Stimulated activated CD8-positive, alpha-beta memory T cell treated with anti-CD3 and anti-CD28 coated beads, Interleukin-15, amount 100 ng/mL, for 1 hour (primary cell): ENCODE results near the gene KRT80.
A peak's percentile ranks its signal among the peaks of the same experiment; 100 is the strongest.

ENCODE experiments used
- DNase-seq: peaks from one replicate; pipeline ENCODE4 v3.0.0-alpha.2; 2020; ENCODE audit warnings: low read depth

Gene KRT80

DNA sequence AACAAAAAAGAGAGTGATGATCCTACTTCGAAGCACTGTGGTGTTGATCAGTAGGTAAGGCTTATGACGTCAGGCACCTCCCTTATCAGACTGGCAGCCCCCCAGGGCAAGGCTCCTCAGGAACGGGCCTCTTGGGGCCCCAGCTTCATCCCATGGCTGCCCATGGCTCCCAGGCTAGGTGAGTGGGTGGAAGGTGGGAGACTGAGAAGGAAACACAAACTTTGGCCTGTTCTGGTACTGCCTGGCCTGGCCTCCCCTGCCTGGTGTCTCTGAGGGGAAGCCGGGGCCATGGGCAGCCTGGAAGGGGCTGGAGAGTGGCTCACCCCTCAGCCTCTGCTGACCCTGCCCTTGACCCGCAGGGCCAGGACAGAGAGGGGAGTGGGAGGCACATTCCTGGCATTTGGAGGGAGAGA is 38.9 kb downstream of the KRT80 start:
- no peak for DNase-seq

DNA sequence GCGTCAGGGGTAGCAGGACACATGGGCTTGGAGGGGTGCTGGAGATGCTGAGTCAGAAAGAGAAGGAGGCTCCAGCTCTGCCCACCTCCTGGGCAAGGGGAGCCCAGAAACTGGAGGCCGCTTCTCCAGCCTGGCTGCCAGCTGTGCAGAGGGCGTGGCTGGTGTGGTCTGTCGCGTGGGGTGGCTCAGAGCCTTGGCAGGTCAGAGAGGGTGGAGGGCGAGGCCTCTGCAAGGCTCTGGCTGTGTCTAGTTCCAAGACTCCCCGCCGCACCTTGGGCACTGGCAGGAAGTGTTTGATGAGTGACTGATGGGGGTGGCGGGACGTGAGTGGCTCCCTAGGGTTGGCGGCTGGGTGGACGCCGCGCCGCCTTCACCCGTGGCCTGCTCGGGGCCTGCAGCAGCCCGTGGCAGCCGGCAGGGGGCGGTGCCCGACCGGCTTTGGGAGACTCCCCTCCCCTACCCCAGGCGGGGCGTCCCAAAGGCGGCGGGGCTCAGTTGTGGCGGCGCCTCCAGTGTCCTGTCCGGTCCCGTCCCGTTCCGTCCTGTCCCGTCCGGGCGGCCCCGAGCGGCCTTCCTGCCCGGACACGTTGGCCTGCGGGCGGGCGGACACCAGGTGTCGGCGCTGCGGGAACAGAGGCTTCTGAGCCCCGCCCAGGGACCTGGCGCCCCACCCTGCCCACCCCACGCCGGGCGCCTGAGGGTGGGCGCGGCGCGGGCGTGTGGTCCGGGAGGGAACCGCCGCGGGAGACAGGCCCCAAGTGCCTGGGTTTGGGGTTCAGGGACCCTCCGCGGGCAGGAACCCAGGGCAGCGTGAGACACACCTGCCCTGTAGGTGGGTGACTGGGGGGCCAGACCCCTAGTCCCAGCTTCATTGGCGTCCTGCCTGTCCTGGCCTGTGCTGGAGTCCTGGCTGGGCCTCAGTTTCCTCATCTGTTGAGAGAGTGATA is 39.7 kb downstream of the KRT80 start:
- peak; percentile 49 for DNase-seq

DNA sequence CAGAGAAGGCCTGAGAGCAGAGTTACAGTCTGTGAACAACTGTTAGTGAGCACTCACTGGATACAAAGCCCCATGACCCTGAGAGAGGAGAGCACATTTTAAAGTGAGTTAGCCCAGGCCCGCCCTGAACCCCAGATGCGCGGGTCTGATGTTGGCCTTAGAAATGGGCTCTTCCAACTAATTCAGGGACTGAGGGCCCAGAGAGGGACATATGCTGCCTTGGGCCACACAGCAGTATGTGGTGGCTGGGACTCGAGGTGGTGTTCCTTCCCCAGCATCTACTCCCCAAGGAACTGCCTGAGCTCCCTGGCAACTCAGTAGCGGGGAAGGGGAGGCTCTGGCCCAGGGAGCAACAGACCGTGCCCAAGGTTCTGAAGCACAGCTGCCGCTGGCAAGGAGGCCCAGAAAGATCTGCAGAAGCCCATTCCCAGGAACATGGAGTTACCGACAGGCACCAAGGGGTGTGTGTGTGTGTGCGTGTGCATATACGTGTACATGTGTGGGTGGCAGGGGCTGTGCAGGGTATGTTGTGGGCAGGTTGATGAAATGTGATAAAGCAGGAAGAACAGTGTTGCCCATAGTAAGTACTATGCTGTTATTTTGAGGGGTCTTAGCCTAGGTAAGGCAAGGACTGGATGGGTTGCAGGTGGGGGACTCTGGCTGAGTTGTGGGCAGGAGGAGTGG is 40.5 kb downstream of the KRT80 start:
- DNase-seq = no peak

DNA sequence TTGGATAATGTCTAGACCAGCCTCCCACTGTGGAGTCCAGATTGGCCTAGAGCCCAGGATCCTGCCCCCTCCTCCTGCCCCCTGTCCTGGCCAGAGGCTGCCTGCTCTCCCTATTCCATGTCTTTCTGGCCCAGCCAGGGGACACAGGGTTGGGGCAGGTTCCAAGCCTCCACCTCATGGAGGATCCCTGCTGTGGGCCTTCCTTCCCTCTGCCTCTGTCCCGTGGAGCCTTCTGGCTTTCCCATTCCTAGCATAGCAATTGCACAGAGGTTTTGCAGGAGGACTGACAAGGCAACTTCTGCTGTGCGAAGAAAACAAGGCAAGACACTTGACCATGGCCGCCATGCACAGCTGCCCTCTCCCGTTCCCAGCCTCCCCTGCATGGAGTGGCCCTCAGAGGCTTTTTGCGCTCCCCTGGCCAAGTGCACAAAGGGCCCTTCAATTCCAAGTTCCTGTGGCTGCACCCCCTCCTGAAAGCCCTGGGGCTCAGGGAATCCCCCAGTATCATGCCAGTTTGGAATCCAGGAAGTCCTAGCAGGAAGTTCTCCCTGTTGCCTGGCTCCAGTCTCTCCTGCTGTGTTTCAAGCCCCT is 42.1 kb downstream of the KRT80 start:
- DNase-seq = no peak

DNA sequence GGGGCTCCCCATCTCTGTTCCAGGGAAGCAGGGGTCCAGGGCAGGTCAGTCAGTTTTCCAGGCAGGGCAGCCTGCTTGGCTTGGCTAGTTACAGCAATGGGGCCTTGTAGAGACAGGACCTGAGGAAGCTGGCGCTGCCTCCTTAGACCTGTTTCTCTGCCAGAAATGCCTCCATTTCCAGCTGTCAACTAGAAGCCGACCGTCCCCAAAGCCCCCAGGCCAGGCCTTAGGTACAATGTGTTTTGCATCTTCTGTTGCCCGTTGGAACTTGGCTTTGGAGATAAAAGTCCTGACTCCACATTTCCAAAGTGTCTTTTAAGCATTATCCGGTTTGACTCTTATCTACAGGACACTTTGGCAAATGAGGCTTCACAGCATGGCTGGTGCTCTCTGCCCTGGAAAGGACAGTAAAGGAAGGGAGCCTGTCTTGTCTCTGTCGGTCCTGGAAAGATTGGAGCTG is 42.6 kb downstream of the KRT80 start:
- no peak for DNase-seq

DNA sequence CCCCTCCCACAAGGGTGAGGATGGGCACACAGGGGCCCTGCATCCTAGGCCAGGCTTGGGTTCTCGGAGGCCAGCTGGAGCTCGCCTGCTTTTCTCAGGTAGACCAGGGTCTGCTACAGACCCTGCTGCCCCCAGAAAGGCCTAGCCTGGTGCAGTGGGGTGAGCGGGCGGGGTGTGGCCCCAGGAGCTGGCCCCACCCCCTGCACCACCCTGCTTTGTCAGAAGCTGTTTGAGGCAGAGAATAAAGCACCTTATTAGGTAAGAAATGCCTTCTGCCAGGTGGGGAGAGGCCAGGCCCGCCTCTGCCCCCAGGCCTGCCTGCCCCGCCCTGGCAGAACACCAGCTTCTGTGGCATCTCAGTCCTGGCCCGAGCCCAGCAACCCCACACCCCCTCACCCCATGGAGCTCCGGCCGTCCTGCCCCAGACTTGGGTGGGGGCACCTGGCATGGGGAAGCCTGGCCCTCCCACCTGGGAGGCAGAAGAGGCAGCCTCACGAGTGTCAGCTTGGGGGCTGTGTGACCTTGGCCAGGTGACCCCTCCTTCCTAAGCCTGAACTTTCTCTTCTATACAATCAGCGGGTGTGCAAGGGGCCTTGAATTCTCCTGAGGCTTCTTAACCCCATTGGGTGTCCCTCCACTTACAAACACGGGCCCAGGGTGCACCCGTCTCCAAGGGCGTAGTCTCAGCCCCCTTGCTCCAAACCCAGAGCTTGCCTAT is 43.2 kb downstream of the KRT80 start:
- DNase-seq = no peak

DNA sequence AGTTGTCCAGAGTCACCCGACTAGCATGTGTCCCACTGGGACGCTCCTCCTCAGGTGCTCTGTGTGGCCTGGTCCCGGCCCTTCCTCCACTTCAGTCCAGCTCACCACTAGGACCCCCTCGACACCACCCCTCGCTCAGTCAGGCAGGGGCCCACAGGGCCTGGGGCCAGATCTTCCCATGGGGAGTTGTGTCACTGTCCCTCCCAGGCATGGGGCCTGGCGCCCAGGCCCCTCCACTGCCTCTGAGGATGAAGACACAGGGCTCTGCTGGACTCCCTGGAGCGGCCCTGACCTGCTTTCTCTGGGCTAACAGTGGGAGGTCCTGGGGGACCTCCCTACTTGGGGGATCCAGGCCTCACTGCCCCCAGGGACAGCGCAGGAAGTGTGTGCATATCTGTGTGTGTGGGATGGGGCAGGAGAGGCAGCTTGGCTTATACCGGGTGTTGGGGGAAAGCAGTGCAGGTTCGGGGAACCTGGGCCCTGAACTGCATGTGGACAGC is 43.8 kb downstream of the KRT80 start:
- DNase-seq = no peak

DNA sequence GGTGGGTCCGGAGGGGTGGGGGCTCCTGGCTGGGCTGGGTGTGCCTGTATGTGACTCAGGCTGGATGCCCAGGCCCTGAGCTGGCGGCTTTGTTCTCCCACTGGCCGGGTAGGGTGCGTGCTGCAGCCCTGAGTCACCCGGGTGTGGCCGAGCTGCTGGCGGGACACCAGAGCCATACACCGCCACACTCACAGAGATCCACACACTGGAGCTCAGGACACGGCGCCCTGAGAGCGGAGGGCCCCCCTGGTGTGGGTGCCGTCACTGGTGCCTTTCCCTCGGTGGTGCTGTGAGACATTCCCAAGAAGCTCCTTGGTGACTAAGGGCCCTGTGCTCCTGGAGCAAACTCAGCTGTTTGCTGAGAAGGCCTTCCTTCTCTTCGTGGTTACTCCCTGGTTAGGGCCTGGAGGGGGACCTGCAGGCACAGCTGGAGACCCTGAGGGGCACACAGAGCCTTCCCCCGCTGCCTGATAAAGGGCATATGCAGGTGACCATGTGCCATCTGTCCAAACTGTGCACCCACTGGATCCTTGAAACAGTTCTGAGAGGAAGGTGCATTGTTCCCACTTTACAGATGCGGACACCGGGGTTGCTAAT is 44.3 kb downstream of the KRT80 start:
- no peak for DNase-seq

DNA sequence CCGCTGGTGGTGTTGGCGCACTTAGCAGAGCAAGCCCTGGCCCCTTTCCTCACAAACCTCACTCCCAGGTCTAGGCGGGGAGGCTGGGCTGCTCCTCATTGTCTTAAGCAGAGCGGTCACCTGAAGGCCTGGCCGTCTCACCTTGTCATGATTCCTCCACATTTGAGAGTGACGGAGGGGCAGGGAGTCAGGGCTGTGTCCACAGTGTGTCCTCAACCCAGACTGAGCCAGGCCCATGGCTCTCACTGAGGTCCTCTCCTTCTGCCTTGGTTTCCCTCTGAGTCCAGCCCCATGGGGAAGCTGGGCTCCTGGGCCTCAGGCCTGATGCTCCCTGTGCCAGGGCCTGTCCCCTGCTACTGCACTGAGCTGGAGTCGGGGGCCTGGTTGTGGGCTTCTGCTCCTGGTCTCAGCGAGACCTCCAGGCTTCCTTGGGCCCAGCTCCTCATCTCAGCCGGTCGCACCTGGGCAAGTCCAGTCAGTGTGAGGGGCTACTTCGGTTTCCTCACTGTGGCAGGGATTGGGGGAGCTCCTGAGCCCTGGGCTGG is 44.9 kb downstream of the KRT80 start:
- no peak for DNase-seq

DNA sequence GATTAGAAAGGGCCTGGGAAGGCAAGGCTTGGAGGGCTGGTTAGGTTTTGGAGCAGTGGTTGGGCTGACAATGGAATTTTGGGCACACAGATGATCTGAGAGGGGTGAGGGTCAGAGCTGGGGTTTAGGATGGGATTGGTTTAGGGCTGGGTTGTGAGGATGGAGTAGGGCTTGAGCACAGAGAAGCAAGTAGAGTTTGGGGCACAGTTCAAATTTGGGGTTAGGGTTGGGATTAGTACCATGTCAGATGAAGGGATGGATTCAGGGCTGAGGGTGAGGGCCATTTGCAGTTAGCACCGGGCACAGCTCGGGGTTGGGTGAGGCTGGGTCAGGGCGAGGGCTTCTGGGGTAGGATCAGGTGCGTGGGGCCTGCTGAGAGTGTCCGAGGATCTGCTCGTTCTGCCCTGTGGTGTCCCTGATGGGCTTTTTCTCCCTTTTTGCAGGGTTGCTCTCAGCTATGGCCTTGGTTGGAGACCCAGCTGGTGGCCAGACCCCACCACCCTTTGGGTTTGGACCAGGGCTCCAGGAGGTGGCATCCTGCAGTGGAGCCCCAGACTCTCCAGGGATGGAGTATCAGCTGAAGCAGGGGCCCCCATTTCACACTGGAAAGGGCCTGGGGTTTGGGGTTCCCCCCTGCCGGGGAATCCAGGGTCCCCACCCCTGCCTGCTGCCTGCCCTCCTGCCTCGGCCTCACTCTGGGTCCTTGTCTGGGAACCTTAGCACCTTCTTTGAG is 45.6 kb downstream of the KRT80 start:
- DNase-seq = no peak

DNA sequence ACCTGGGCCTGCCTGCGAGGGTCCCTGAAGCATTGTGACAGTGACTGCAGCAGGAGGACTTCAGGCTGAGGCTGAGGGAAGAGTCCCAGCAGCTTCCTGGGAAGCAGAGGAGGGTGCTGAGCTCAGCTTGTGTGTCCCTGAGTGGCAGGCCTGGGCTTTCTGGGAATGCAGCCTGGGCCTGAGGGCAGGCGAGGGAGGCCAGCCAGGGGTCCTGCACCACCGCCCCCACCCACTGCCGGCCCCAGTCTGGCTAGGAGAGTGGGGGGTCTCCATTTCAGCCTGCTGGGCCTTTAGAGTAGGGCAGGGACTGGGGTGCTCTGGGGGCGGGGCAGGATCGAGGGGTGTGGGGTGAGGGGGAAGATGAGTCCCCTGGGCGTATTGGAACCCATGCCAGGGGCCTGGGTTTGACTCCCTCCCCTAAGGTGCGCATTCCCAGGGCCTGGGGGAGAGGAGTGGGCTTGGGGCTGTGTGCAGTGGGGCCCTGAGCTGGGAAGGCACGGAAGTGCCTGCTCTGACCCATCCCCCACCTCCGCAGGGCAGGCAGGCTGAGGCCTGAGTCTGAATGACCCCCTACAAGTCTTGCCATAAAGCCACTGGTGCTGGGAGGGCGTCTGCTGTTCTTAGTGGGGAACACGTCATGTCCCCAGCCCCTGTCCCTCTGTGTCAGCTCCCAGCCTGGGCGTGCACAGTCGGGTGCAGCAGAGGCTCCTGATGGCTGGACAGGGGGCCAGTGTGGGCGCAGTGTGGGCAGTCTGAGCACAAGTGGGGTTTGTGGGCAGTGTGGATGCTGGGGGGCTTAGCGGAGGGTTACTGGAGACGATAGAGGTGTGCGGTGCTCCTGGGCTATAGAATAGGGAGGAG is 46.4 kb downstream of the KRT80 start:
- DNase-seq = no peak

DNA sequence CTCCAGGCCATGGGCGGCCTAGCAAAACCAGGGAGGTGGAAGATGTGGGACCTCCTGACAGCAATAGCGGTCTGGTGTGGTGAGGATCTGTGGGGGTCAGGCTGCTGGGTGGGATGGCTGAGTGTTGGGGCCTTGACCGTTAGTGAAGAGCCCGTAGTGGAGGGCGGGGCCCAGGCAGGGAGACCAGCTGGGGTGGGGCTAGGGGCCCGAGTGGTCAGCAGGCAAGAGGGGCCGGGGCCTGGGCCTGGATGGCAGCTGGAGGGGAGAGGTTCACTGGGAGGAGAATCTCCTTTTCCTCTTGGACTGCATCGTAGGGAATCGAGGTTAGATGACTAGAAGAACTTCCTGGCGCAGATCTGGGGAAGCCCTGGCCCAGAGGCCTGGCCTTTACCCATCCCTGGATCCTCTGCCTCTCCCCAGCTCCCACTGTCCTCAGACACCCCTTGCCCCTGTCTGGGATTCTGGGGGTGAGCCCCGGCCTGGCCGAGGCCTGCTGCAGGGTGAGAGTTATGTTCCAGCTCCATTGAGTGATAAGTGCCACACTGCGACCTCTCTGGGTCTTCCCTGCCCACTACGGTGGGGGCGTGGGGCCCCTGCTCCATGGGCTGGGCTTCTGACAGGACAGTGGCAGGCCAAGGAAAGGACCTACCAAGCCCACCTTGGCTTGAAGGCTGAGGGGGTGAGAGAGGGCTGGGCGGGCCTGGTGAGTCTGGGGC is 47.1 kb downstream of the KRT80 start:
- DNase-seq = no peak

DNA sequence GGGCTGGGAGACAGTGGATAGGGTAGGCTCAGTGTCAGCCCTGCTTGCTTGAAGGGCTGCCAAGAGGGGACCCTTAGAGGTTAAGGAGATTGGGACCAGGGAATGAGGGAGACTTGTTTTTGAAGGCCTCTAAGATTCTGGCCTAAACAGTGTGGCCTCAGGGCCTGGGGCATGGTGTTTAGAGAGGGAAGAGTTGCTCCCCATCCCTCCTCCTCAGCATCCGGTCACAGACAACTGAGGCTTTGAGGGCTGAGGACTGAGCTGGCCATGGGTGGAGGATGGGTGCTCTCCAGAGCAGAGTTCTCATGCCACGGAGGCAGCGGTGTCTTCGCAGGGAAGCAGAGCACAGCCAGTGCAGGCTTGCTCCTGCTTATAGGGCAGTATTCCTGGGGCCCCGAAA is 49.4 kb downstream of the KRT80 start:
- no peak for DNase-seq

DNA sequence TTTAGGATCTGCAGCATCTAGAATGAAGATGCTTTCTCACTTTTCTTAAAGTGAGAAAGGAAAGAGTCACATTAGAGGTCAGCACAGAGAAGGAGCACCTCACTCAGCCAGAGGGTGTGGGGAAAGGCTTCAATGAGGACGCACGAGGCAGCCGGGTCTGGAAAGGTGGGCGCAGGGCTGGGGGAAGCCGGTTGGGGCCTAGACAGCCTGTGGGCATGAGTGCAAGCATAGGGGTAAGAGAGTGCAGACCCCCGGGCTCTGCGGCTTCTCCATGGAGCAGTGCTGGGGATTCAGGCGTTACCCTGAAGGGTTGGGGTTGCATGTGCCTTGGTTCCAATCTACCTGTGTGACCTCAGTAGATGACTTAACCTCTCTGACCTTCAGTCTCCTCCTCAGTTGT is 49.9 kb downstream of the KRT80 start:
- no peak for DNase-seq

DNA sequence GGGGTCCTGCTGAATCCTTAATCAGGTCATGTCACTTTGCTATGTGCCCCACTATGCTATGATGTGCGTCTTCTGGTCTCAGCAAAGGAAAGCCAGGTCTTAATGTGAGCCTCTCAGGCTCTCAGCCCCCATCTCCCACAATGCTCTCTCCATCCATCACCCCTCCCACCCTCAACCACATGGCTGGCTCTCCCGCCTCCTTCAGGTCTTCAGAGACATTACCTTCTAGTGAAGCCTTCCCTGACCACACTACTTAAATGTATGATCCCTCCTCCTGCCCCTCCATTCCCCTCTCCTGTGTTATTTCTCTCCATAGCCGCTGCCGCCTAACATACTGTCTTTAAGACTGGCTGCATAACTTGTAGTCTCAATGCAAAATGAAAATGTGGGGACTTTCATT is 50.5 kb downstream of the KRT80 start:
- no peak for DNase-seq

DNA sequence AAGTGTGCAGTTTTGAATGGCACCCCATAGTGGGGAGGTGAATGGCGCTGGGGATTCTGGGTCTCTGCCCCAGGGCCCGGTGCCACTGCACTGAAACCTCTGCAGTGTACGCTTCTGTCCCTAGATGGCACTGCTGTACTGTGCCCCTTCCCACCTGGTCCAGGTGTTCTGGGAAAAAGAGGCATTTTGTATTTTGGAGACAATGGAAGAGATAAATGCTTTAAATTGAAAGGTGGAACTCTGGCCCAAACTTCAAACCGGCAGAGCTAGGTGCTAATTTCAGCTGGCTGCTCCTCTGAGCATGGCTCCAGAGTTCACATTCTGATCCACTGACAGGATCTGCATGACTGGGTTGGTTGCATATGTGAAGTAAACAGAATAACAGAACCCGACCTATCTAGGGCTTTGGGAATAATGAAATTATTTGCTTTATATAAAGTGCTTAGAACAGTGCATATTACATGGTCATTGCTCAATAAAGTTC is 52.2 kb downstream of the KRT80 start:
- DNase-seq = no peak

DNA sequence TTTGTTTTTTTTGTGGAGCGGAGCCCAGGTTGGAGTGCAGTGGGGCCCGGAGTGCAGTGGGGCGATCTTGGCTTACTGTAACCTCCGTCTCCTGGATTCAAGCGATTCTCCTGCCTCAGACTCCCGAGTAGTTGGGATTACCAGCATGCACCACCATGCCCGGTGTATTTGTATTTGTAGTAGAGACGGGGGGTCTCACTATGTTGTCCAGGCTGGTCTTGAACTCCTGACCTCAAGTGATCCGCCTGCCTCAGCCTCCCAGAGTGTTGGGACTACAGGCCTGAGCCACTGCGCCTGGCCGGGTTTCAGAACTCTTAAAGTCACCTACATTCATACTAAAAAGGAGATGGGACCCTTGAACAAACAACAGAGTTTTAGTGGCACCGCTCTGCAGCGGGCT is 52.7 kb downstream of the KRT80 start:
- DNase-seq = no peak

DNA sequence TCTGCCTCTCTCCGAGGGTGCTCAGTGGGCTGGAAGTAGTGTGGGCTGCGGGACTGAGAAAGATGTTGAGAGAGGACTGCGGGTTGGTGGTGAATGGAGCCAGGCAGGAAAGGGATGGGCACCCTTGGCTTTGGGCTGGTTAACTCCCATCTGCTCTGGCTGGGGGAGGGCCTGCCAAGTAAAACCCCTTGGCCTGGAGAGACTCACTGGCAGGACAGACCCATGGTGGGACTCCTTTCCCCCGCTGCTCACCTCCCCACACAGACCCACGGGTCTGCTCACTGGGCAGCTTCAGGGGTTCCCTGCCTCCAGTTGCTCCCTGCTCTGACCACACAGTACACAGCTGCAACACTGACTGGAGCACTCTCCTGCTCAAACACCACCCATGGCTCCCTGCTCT is 54.1 kb downstream of the KRT80 start:
- no peak for DNase-seq

DNA sequence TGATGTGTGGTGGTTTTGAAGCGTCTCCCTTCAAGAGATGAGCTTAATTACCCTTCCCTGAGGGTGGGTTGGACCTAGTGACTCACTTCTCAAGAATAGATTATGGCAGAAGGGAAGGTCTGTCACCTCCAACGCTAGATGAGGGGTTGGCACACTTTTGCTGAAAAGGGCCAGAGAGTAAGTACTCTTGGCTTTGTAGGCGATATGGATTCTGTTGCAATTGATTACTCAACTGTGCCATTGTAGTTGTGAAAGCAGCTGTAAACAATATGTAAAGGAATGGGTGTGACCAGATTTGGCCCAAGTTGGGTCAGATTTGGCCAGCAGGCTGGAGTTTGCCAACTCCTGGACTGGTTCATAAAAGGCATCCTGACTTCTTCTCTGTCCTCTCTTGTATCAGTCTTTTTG is 59.1 kb downstream of the KRT80 start:
- no peak for DNase-seq
